ENCODE measurements around the gene ARGFX. TPM values are rescaled to one million over a fixed set of nuclear protein-coding genes. Genes with fewer than 3 reads are reported as not detected.

Gene ARGFX
- total and polyA plus RNA-seq, 2 of the 8 experiments (the other 6 are each of a cell fraction or from before 2014, with no cell fraction given): not detected

GRCh38 chr3:121566773-121567172 lies 976 bp upstream of the ARGFX start:
- Histone ChIP-seq H3K18ac (ENCODE audit: extremely low read depth, low read length) (no peak overlapping the region), H3K4me2 (ENCODE audit: insufficient read depth in 1 of 2, low read depth in 2 of 2, low read length in 2 of 2) (no peak overlapping the region), H2AK5ac (ENCODE audit: low read depth, low read length) (no peak overlapping the region), H3K4ac (replicated peaks; ENCODE audit: insufficient read length, low read depth, low read length) (no peak overlapping the region), H2BK20ac (ENCODE audit: low read length) (no peak overlapping the region), H2BK12ac (ENCODE audit: low read depth, low read length) (no peak overlapping the region), H3K23ac (ENCODE audit: insufficient read length) (no peak overlapping the region), H2BK120ac (replicated peaks; ENCODE audit: low read depth, low read length) (no peak overlapping the region), H3K27me3 (replicated peaks in 1 of 4; ENCODE audit: control insufficient read depth in 3 of 4, extremely low read depth in 1 of 4, insufficient read depth in 3 of 4, low read length in 3 of 4) (no peaks in the 10 kb centered on the region), H3K36me3 (ENCODE audit: control insufficient read depth in 2 of 4, insufficient read depth in 4 of 4, low read length in 3 of 4) (no peaks in the 10 kb centered on the region), H3K79me1 (ENCODE audit: low read depth, low read length) (no peaks in the 10 kb centered on the region), H3K4me1 (replicated peaks in 1 of 4; ENCODE audit: control insufficient read depth in 3 of 4, insufficient read depth in 4 of 4, low read length in 3 of 4) (peaks cover 3 to 9% (median 6%) of the 10 kb centered on the region in 4 experiments; a peak in 5 of 7 replicates), H3K9ac (replicated peaks in 1 of 4; ENCODE audit: extremely low read depth in 1 of 4, low read depth in 3 of 4, low read length in 3 of 4) (no peak overlapping the region), H4K91ac (replicated peaks; ENCODE audit: insufficient read length, low read length) (no peak overlapping the region), H4K20me1 (replicated peaks in 1 of 2; ENCODE audit: control insufficient read depth in 1 of 2, insufficient read depth in 2 of 2, low read length in 2 of 2) (no peaks in the 10 kb centered on the region), H3K23me2 (ENCODE audit: low read depth, low read length) (no peaks in the 10 kb centered on the region), H2AFZ (ENCODE audit: low read length) (no peak overlapping the region), H2BK15ac (ENCODE audit: low read length) (no peak overlapping the region), H3K4me3 (ENCODE audit: extremely low read depth in 1 of 4, insufficient read depth in 2 of 4, low read depth in 3 of 4, low read length in 4 of 4) (no peak overlapping the region), H3K9me3 (ENCODE audit: insufficient read depth in 2 of 2, low read depth in 1 of 2, low read length in 1 of 2) (no peaks in the 10 kb centered on the region), H3K27ac (ENCODE audit: low read depth, low read length) (no peak overlapping the region), H2BK5ac (ENCODE audit: low read depth, low read length) (no peak overlapping the region), H3K56ac (replicated peaks; ENCODE audit: insufficient read length, low read depth, low read length) (no peak overlapping the region), H4K8ac (ENCODE audit: extremely low read depth, insufficient read depth, low read length) (no peak overlapping the region), H3K79me2 (ENCODE audit: control insufficient read depth in 1 of 2, insufficient read depth in 2 of 2, low read length in 2 of 2) (no peaks in the 10 kb centered on the region), H4K5ac (ENCODE audit: insufficient read length, low read depth, low read length) (no peak overlapping the region), H3K14ac (ENCODE audit: insufficient read length) (no peak overlapping the region)
- no peak for DNase-seq (ENCODE audit: low read depth in 1 of 2, low spot score in 2 of 2)
- WGBS, 2 experiments (ENCODE audit: extremely low coverage in 1 of 2, insufficient coverage in 1 of 2, insufficient read length in 1 of 2, insufficient replicate concordance in 2 of 2, low coverage in 1 of 2, low lambda C conversion rate in 2 of 2, missing lambda C conversion rate in 1 of 2): 95% methylated on average over 9 of the region's 9 CpGs; no CpG with 5 or more reads in 1 of the 2 experiments
- CTCF ChIA-PET (ENCODE audit: partially characterized antibody): interaction anchor here (0.7 kb wide), 1 partner anchor 48 kb away, joined by 3 read pairs; no protein-coding TSS in a partner anchor
- POLR2A ChIA-PET (ENCODE audit: partially characterized antibody): no interaction called here
- FAIRE-seq: no peak
- no peak for TF ChIP-seq SRF (IDR thresholded peaks at IDR 0.05; ENCODE audit: low read depth, low read length)
- TF ChIP-seq NANOG (IDR thresholded peaks at IDR 0.05; ENCODE audit: insufficient read depth, low read depth, low read length, poor library complexity, severe bottlenecking): no peak
- no peak for TF ChIP-seq BACH1 (IDR thresholded peaks at IDR 0.05; ENCODE audit: low read length)
- TF ChIP-seq GABPA (IDR thresholded peaks at IDR 0.05; ENCODE audit: borderline replicate concordance, insufficient read depth, low read length): no peak
- TF ChIP-seq RFX5 (IDR thresholded peaks at IDR 0.05; ENCODE audit: borderline replicate concordance, low read depth, low read length): no peak
- TF ChIP-seq SP1 (IDR thresholded peaks at IDR 0.05; ENCODE audit: low read depth, low read length): no peak
- no peak for TF ChIP-seq ZNF274 (IDR thresholded peaks at IDR 0.05; ENCODE audit: borderline replicate concordance, extremely low read depth, low read length)
- no peak for TF ChIP-seq KDM4A (IDR thresholded peaks at IDR 0.05; ENCODE audit: low read depth, low read length, severe bottlenecking)
- no peak for TF ChIP-seq RXRA (IDR thresholded peaks at IDR 0.05; ENCODE audit: insufficient read depth, low read depth, low read length)
- no peak for TF ChIP-seq EP300 (IDR thresholded peaks at IDR 0.05; ENCODE audit: borderline replicate concordance in 1 of 2, low read depth in 2 of 2, low read length in 2 of 2)
- TF ChIP-seq E2F6 (IDR thresholded peaks at IDR 0.05): no peak
- no peak for TF ChIP-seq HDAC2 (IDR thresholded peaks at IDR 0.05; ENCODE audit: borderline replicate concordance in 1 of 2, low read depth in 2 of 2, low read length in 2 of 2)
- no peak for TF ChIP-seq CEBPB (IDR thresholded peaks at IDR 0.05; ENCODE audit: low read depth, low read length)

Data from H1 (cell line).